ENCODE measurements around the gene OVAAL.

OVAAL gene

GRCh38 chr1:180609643-180610555 lies 51.1 kb downstream of the OVAAL start:
- DNase-seq, result no peak

GRCh38 chr1:180610556-180611015 lies 51.8 kb downstream of the OVAAL start:
- no peak for DNase-seq

GRCh38 chr1:180611016-180611930 lies 52.5 kb downstream of the OVAAL start:
- no peak for DNase-seq

- no peak for DNase-seq
Observed at GRCh38 chr1:180612632-180613031, 53.9 kb downstream of the OVAAL start.

GRCh38 chr1:180614730-180615129 lies 56.0 kb downstream of the OVAAL start:
- peak; percentile 36 to 68 for DNase-seq

- no peak for DNase-seq
Observed at GRCh38 chr1:180615493-180616290, 56.9 kb downstream of the OVAAL start.
